Activated CD4-positive, CD25-positive, alpha-beta regulatory T cell treated with anti-CD3 and anti-CD28 coated beads, Interleukin-2, amount 50 U/mL, for 16 hours (primary cell): Measurements from ENCODE around the gene LHFPL3.
"Not testable (repeated sequence)": the region's sequence is repeated elsewhere in the genome, so short reads cannot be mapped to it uniquely, and the experiment has no call there.

Source experiments
- DNase-seq: peaks from one replicate; pipeline ENCODE4 v3.0.0-alpha.2; 2020; ENCODE audit warnings: low read depth, low spot score

The LHFPL3 gene

GRCh38 chr7:104584620-104585019, 256.2 kb downstream of the LHFPL3 start:
- no peak for DNase-seq

- DNase-seq = not testable (repeated sequence)
Observed at GRCh38 chr7:104595591-104595990, 267.2 kb downstream of the LHFPL3 start.

GRCh38 chr7:104603957-104604356, 275.6 kb downstream of the LHFPL3 start:
- DNase-seq = no peak

- DNase-seq = no peak
Observed at GRCh38 chr7:104604706-104605105, 276.3 kb downstream of the LHFPL3 start.

- DNase-seq = no peak
Observed at GRCh38 chr7:104621321-104621720, 292.9 kb downstream of the LHFPL3 start.

- DNase-seq = no peak
Observed at GRCh38 chr7:104625956-104626355, 297.6 kb downstream of the LHFPL3 start.

GRCh38 chr7:104627516-104627915, 299.1 kb downstream of the LHFPL3 start:
- no peak for DNase-seq

- DNase-seq = no peak
Observed at GRCh38 chr7:104628017-104628416, 299.6 kb downstream of the LHFPL3 start.

- no peak for DNase-seq
Observed at GRCh38 chr7:104629408-104629807, 301.0 kb downstream of the LHFPL3 start.

- DNase-seq = no peak
Observed at GRCh38 chr7:104640506-104640905, 312.1 kb downstream of the LHFPL3 start.

GRCh38 chr7:104642560-104642959, 314.2 kb downstream of the LHFPL3 start:
- DNase-seq = no peak

GRCh38 chr7:104643587-104644217, 315.3 kb downstream of the LHFPL3 start:
- no peak for DNase-seq

GRCh38 chr7:104650991-104651640, 322.7 kb downstream of the LHFPL3 start:
- no peak for DNase-seq

GRCh38 chr7:104652434-104652833, 324.0 kb downstream of the LHFPL3 start:
- DNase-seq = no peak

- DNase-seq = no peak
Observed at GRCh38 chr7:104652865-104653264, 324.5 kb downstream of the LHFPL3 start.

GRCh38 chr7:104653825-104654401, 325.5 kb downstream of the LHFPL3 start:
- DNase-seq = no peak

- DNase-seq = no peak
Observed at GRCh38 chr7:104655592-104655991, 327.2 kb downstream of the LHFPL3 start.

GRCh38 chr7:104656467-104656866, 328.1 kb downstream of the LHFPL3 start:
- no peak for DNase-seq

- DNase-seq = no peak
Observed at GRCh38 chr7:104657134-104657533, 328.7 kb downstream of the LHFPL3 start.

GRCh38 chr7:104661575-104661974, 333.2 kb downstream of the LHFPL3 start:
- no peak for DNase-seq

GRCh38 chr7:104664648-104665047, 336.2 kb downstream of the LHFPL3 start:
- no peak for DNase-seq

- no peak for DNase-seq
Observed at GRCh38 chr7:104677587-104677986, 349.2 kb downstream of the LHFPL3 start.

GRCh38 chr7:104679085-104679484, 350.7 kb downstream of the LHFPL3 start:
- DNase-seq = no peak
